GM23248 (cell line): ENCODE results near the gene EVI5L.

Source experiments
- EZH2 ChIP-seq: fragments of 200-600 bp; sonication (generic); IDR thresholded peaks from 2 replicates; pipeline ENCODE4 v1.6.1; 2018; ENCODE audit warnings: antibody characterized with exemption, mild to moderate bottlenecking; ENCODE audit not compliant: insufficient read depth, poor library complexity, severe bottlenecking
- EZH2phosphoT487 ChIP-seq: fragments of 200-600 bp; sonication (generic); IDR thresholded peaks from 2 replicates; pipeline ENCODE4 v1.6.1; 2018; ENCODE audit warnings: antibody characterized with exemption, moderate library complexity, mild to moderate bottlenecking, low read depth; ENCODE audit not compliant: insufficient read depth

- TF ChIP-seq EZH2, result no peak
- TF ChIP-seq EZH2phosphoT487, result no peak
Observed at GRCh38 chr19:7795555-7796161, 34.4 kb upstream of the EVI5L start.
